ENCODE measurements around the gene ATP10A. TPM values are rescaled to one million over a fixed set of nuclear protein-coding genes. Genes with fewer than 3 reads are reported as not detected.
A peak's percentile ranks its signal among the peaks of the same experiment; 100 is the strongest.

The ATP10A gene
- total RNA-seq, 1 donor from 2014 or later: 1.2 TPM

DNA sequence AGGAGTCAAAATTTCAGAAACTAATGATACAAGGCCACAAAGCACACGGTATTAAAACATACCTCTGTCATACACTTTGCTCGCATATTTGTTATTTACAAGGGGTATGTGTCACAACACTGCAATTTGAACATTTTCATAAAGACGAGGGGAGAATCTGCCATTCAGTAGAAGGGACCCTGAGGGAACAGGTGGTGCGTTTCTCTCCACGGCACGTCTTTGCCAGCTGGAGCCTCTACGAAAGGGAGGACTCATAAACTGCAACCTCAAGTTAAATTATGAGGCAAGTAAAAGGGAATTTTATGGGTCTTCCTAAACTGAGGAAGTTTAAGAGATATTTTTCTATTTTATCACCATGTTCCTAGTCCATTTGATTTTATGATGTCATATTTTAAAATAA is 19.1 kb downstream of the ATP10A start:
- DNase-seq: no peak
- ATAC-seq: no peak
- intact Hi-C loops (cut with micrococcal nuclease): no loop called here

DNA sequence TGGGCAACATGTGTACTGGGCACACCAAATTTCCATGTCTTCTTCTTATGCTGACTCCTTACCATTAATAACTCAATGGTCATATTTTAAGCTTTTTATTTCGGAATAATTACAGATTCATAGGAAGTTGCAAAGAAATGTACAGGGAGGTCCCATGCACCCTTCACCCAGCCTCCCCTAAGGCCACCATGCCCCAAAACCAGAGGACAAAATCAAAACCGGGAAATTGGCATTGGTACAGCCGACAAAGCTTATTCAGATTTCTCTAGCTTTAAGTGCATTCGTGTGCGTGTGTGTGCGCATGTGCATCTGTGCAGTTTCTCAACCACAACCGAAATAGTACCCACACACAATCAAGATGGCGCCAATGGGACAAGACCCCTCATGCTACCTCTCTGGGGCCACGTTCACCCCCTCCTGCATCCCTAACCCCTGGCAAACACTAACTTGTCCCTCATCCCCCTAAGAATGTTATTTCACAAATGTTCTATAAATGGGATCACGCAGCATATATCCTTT is 23.4 kb downstream of the ATP10A start:
- ATAC-seq (no peak), DNase-seq (no peak)
- intact Hi-C loops (cut with micrococcal nuclease): no loop called here

DNA sequence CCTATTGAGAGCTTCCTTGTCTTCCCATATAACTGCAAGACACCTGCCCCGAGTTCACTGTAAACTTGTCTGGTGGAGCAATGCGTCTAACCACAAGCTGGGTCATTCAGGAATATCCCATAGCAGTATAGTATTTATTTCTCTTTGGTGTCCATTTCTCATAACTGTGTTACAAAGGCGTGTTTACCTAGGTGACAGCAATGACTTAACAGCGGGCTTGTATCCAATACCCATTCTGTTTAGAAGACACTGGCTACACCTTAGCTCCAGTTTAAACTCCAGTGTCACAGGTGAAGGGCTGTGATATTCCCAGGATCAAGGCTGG is 24.3 kb downstream of the ATP10A start:
- ATAC-seq (no peak), DNase-seq (no peak)
- intact Hi-C loops (cut with micrococcal nuclease): no loop called here

DNA sequence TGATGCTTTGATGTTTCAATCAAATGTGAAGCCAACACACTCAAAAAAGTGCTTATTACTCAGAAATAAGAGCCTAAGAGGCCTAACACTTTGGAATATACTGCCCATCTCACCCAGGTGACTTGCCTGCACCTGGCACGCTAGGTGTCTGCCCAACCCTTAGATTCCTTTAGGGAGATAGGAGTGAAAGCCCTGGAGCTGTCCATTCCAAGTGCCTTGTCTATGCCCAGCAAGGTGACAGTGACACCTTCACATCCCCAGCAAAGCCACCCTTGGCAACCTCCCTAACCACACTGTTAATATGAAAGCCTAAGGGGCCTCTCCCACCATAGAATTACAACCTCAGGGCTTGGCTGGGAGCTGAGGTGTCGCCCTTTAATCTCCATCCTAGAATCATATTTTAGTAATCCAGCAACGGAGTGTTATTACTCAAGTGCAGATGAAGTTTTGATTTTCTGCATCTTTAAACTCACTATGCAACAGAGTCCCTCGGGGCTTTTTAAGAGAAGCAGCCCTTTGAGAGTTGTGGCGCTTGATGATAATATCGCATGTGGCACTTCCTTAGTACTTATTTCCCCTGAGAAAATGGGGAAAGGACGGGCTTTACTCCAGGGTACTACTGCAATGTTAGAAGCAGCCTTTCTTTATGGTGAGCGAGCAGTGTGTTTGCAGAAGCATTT is 24.8 kb downstream of the ATP10A start:
- intact Hi-C loops (cut with micrococcal nuclease): no loop called here
- no peak for DNase-seq
- ATAC-seq: no peak

DNA sequence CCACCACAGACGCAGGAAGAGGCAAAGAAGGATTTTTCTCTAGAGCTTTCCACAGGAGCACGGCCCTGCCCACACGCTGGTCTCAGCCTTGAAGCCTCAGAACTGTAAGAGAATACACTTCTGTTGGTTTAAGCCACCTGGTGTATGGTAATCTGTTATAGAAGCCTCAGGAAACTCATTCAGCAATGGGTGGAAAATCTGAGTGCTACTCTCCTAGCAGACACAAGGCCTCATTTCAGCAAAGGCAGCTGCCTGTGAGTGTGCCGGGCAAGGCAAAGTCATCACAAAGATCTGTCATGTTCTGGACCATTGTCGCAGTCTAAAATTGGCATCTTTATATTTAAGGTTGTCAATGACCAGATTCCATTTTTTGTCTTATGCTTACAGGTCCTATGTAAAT is 31.0 kb downstream of the ATP10A start:
- no peak for DNase-seq
- ATAC-seq: no peak
- intact Hi-C loops (cut with micrococcal nuclease): no loop called here

DNA sequence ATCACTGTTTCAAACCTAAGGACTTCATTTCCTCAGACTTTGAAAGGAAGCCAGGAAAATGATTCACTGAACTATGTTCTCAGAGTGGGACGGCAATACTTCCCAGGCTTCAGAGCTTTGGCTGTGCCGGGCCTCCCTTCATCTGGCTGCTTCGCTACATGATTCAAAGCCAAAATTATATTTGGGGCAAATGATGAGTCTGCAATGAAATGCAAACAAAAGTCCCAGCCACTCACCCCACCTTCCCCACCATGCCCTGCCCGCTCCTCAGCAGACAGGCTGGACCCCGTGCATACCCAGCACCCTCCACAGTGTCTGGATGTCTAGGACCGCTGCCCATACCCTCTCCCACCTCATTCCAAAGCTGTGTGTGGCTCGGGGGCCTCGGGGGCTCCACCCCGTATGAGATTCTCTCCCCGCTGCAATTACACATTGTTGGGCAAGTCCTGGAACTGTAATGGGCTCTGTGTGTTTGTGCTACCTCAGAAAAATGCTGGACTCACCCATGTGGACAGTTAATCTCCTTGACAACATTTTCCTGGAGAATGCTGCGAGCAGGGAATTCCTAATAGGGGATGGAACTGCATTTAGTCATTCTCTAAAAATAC is 32.2 kb downstream of the ATP10A start:
- peak; percentile 46 for DNase-seq
- intact Hi-C loops (cut with micrococcal nuclease): no loop called here
- ATAC-seq: peak; percentile 91

DNA sequence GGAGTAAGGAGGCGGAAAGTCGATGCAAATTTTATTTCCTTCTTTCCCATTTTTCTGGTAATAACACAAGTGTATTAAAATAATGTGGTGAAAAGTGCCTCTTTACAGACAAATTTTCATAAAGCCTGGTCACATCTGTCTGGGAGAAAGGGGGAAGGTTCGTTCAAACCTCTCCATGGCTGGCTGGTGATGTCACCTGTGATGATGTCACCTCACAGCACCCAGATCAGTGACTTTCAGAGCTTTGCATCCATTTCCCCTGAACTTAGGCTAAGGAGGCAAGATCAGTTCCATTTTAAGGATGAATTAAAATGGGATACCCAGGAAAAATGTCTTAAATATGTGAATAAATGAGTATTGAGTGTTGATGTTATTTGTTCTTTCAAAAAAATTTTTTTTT is 34.1 kb downstream of the ATP10A start:
- no peak for ATAC-seq
- intact Hi-C loops (cut with micrococcal nuclease): no loop called here

DNA sequence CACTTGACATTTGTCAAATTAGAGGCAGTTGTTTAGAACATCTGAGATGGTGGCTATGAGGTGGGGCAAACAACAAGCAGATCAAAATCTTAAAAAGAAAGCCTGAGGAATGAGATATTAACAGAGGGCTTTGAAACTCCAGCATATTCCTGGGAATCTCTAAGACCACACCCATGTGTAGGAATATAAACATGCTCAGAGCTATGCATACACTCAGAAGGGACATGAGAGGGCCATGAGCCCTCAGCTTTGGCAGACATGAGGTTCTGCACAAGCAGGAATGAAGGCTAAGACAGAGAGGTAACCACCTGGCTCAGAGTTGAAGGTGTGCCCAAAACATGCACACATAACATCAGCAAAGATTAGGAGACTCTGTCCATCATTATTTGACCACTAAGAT is 37.9 kb downstream of the ATP10A start:
- DNase-seq (no peak), ATAC-seq (no peak)
- intact Hi-C loops (cut with micrococcal nuclease): no loop called here

More for the DNA sequence above, 34.1 kb downstream of the ATP10A start:
- no peak for DNase-seq

DNA sequence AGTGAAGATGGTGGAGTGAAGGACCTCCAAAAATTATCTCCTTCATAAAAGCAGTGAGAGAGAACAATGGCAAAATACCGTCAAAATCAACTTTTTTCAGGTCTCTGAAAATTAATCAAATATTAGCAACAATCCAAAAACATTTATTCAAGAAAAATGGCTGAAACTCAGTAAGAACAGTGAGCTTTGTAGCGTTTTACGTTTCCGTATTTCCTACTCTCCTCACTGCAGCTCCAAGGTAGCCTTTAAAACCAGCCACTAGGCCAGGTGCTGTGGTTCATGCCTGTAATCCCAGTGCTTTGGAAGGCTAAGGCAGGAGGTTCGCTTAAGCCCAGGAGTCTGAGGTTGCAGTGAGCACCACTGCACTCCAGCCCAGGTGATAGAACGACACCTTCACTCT is 38.5 kb downstream of the ATP10A start:
- DNase-seq (no peak), ATAC-seq (no peak)
- intact Hi-C loops (cut with micrococcal nuclease): no loop called here

DNA sequence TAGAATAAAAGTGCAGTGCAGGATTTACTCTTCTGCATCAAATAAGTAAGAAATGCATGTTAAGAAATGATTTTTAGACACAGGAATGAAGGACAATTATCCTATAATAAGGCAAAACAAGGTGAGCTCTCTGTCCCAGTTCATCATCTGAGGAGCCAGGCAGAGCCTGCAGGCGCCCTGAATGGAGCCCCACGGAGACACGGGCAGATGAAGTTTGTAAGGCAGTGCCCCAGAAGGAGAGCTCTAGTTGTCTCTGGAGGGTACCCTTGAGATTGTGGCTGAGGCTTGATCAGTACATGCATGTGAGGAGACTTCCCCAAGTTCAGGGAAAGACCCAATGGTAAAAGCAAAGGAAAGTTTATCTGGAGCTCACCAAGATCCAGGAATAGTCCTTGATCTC is 50.3 kb downstream of the ATP10A start:
- intact Hi-C loops (cut with micrococcal nuclease): no loop called here
- ATAC-seq: no peak
- no peak for DNase-seq

DNA sequence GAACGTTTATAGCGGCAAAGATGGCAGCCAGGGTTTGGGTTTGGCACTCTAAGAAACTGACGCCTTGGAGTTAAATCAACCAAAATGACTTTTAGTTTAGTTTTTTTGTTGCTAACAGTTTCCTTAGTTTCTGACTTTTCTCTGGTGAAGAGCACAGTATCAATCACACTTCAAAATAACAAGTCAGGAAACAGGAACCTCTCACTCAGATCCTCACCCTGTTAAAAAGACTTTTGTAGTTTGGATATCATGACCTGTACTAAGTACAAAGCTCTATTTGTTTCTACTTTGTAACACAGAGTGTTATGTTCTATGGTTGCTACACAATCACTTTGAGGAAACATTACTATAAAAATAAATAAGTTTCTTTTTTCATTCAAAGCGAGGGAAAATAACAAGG is 51.1 kb downstream of the ATP10A start:
- intact Hi-C loops (cut with micrococcal nuclease): no loop called here
- no peak for DNase-seq
- ATAC-seq: no peak

DNA sequence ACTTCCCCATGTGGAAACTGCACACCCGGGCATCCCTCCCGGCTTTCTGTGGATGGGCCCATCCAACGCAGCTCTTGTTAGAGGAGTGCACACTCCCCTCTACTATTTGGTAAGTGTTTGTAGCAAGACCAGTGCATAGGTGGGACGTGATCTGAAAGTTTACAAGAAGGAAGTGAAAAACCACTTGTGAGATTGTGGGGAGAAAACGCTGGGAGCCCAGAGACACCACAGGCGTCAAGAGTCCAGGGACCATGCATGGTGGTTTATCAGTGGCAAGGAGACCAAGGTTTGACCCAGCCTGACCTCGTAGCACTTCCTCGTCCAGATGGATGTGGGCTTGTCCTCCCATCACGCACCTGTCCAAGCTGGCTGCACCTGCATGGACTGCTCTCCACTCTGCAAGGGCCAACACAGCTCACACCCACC is 51.6 kb downstream of the ATP10A start:
- ATAC-seq: no peak
- DNase-seq: no peak
- intact Hi-C loops (cut with micrococcal nuclease): no loop called here

DNA sequence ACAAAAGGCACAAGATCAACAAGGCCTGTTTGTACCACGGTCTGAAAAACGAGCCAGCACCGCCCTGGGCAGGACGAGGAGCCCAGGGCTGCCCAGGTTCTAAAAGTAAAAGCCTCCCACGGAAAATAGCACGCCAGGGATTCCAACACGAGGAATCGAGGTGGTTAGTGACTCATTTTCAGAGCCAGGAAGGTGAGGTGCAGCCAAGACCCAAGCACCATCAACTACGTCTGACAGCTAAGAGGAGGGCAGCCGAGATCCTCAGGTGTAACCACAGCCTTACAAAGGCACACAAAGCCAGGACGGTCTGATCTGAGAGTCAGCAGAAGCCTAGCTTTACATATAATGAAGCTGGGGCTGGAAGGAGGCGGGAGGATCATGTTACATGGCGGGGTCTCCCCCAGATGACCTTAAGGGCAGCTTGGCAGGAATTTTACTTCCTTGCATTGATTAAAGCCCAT is 52.5 kb downstream of the ATP10A start:
- no peak for ATAC-seq
- DNase-seq: no peak
- intact Hi-C loops (cut with micrococcal nuclease): no loop called here

DNA sequence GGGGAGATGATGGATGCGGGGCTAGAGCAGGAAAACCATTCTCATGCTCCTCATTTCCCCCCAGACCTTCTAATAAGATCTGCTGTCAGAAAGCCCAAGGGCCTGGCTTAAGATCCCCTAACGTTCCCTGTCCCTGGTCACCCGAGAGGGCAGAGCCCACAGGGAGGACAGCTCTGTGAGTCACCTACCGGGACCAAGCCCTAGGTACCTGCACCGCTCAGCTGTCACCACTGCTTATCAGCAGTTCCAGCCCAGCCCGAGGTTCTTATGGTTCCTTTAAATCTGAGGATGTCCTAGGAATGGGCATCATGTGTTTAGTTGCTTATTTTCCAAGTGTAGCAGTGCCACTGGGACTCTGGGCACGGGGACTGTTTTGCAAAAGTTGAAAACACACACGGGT is 53.0 kb downstream of the ATP10A start:
- intact Hi-C loops (cut with micrococcal nuclease): no loop called here
- ATAC-seq: no peak
- DNase-seq: no peak

DNA sequence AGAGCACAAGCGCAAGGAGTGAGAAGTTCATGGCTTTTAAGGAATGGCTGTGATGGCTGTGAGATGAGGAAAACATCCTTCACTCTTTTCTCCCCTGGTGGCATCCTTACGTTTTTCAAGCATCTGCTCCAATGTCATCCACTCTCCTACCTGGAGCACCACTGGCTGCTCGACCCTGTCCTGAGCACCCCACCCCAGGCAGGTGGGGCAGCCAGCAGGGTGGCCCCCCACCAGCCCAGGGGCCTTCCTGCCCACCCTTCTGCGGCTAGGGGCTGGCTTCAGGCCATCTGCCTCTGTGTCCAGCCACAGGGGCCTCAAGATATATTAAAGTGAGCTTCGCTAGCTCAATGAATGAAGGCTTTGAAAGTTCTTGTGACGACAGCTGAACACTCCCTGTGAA is 56.1 kb downstream of the ATP10A start:
- intact Hi-C loops (cut with micrococcal nuclease): no loop called here
- DNase-seq (no peak), ATAC-seq (no peak)

DNA sequence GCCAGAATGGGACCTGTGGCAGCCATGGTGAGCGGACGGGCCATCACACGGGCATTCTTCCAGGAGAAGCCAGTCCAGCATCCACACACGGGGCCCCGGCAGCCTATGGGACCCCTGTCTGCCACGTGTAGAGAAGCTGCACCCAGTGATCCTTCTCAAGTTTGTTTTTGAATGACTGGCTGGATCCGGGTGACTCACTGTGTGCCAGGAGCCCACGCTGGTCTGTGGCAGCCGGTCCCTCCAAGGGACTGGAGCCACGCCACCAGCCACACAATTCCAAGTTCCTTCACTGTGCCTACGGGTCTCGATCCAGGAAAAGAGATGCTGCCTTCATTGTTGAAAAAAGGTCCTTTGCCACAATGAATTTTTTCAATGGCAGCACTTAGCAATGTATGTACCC is 58.1 kb downstream of the ATP10A start:
- DNase-seq: no peak
- ATAC-seq: no peak
- intact Hi-C loops (cut with micrococcal nuclease): no loop called here

DNA sequence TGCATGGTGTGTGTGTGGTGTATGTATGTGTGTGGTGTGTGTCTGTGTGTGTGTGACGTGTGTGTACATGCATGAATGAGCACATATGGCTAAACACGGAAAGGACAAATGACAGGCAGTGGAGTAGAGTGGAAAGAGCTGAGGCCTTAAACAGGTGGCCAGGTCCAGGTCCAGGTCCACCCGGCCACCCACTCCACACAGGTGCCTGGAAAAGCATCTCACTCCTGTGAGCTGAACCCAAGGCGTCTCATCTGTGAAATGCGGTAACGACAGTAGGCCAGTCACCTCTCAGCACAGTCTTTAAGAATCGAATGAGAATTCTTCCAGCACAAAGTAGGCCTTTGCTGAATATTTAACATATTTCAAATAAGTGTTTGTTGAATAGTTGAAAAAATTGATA is 58.7 kb downstream of the ATP10A start:
- no peak for ATAC-seq

DNA sequence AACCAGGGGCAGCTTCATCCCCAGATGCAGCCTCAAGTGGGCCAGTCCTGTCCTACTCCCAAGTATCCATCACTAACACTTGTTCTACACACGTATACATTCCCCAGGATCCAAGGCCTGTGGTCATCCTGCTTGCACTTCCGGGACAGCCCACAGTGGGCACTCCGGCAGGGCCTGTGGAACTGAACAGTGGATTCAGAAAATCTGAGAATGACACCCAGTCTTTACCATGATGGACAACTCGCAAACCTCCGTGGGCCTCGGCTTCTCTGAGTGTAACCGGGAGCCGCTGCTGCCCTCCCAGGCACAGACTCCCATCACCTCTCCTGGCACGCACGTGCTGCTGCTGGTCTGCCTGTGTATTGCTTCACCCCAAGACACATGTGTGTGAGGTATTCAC is 59.6 kb downstream of the ATP10A start:
- ATAC-seq: no peak
- intact Hi-C loops (cut with micrococcal nuclease): no loop called here
- DNase-seq: no peak

More for the DNA sequence above, 58.7 kb downstream of the ATP10A start:
- intact Hi-C loops (cut with micrococcal nuclease): no loop called here
- DNase-seq: no peak

DNA sequence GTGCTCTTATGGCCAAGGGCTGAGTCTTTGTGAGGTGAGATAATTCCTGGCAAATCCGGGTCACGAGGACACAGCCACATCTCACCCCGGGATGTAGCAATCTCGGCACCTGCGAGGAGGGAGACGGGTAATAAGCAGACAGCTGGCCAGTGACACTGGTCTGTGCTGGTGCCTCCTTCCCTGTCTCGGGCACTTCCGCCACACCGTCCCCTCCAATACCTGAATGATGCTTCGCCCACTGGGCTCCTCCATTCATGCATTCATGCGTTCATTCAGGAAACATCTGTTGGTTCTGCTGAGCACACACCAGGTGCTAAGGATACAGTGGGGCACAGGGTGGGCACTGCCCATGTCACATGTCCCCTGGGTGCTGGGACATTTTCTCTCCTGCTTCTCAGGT is 60.1 kb downstream of the ATP10A start:
- no peak for ATAC-seq
- no peak for DNase-seq
- intact Hi-C loops (cut with micrococcal nuclease): no loop called here

DNA sequence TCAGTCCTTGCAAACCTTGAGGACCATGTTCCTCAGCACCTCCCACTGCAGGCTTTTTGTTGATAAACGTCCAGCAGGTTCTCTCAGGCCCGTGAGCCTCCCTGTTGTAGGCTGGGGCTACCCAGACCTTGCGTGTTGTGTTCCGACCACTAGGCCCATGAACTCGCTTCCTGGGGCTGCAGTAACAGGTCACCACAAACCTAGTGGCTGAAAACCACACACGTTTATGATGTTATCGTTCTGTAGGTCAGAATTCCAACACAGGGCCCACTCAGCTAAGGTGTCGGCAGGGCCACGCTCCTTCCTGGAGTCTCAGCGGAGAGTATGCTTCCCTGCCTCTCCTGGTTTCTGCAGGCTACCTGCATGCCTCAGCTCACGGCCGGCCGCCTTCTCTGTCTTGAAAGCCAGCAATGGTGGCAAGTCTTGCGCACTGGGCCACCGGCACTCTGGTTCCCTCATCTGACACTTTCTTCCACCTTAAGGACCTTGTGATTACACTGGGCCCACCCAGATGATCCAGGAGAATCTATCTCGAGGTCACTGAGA is 60.8 kb downstream of the ATP10A start:
- DNase-seq (no peak), ATAC-seq (no peak)
- intact Hi-C loops (cut with micrococcal nuclease): no loop called here
